Measurements from ENCODE around the gene RNF5. TPM values are rescaled to one million over a fixed set of nuclear protein-coding genes. Genes with fewer than 3 reads are reported as not detected.
A peak's percentile ranks its signal among the peaks of the same experiment; 100 is the strongest.

RNF5 gene
- total and polyA plus RNA-seq, 10 of the 15 experiments (the other 5 are each of a cell fraction or from before 2014, with no cell fraction given), result 31.4 to 114 (median 62.8) TPM

GRCh38 chr6:32183483-32184083 lies 5.4 kb downstream of the RNF5 start (continued):
- TF ChIP-seq ZNF24 (IDR thresholded peaks at IDR 0.05), result no peak
- no peak for TF ChIP-seq ZSCAN29 (IDR thresholded peaks at IDR 0.05)
- TF ChIP-seq RB1 (IDR thresholded peaks at IDR 0.05; ENCODE audit: borderline replicate concordance), result no peak
- TF ChIP-seq NRF1 (conservative IDR thresholded peaks at IDR 0.05; ENCODE audit: low read depth, low read length), result no peak
- TF ChIP-seq STAT1 (conservative IDR thresholded peaks at IDR 0.05), result no peak
- no peak for TF ChIP-seq ZNF622 (IDR thresholded peaks at IDR 0.05)
- no peak for TF ChIP-seq RELA (IDR thresholded peaks at IDR 0.05; ENCODE audit: borderline replicate concordance, partially characterized antibody)
- TF ChIP-seq SIX5 (IDR thresholded peaks at IDR 0.05; ENCODE audit: low read depth, low read length, severe bottlenecking), result no peak

GRCh38 chr6:32184084-32184640 lies 6.0 kb downstream of the RNF5 start, which contains the start of gene AGER:
AGER (minus strand) TSS chr6:32184253; CDS start chr6:32184222, 31 bp downstream.
- H3K36me3 ChIP-seq (ENCODE audit: control insufficient read depth in 2 of 2, insufficient read depth in 2 of 2, low read length in 1 of 2), result peaks cover 4 to 9% of the 10 kb centered on the region in 2 experiments; a peak in 3 of 4 replicates
- BruUV-seq (replicated peaks), result no TSS peak
- ChIA-PET SMC1A (ENCODE audit: uncharacterized antibody, unreplicated experiment) (no interaction called here), RAD21 (ENCODE audit: unreplicated experiment) (no interaction called here), CTCF (no interaction called here), POLR2A (interaction anchor here (1.2 kb wide), 1 partner anchor 12 kb away, joined by 5 read pairs; no protein-coding TSS in a partner anchor)
- FAIRE-seq (no peak), DNase-seq (ENCODE audit: low read depth, low spot score) (no peak), ATAC-seq (no peak)
- intact Hi-C loops (cut with micrococcal nuclease; ENCODE audit: unreplicated experiment) (no loop called here), in situ Hi-C loops (cut with MboI) (no loop called here)
- no peaks in the 10 kb centered on the region for H3K27me3 ChIP-seq (replicated peaks in 1 of 2; ENCODE audit: control insufficient read depth in 2 of 2, insufficient read depth in 2 of 2, low read length in 1 of 2)
- H3K4me1 ChIP-seq (ENCODE audit: control insufficient read depth, insufficient read depth, low read length), result peaks cover 23% of the 10 kb centered on the region
- H3K9me3 ChIP-seq (replicated peaks; ENCODE audit: control insufficient read depth, insufficient read depth, low read length), result no peaks in the 10 kb centered on the region
- H4K20me1 ChIP-seq (ENCODE audit: control insufficient read depth, insufficient read depth), result no peaks in the 10 kb centered on the region
- 87% methylated on average over 6 of the region's 6 CpGs for WGBS (ENCODE audit: insufficient coverage, insufficient replicate concordance, low lambda C conversion rate, missing lambda C conversion rate)
- no peak within 1 kb of the TSS for H3K9ac ChIP-seq (ENCODE audit: control insufficient read depth, insufficient read depth, low read length)
- no peak within 1 kb of the TSS for H2AFZ ChIP-seq (ENCODE audit: control insufficient read depth, low read depth, low read length)
- H3K79me2 ChIP-seq (ENCODE audit: control insufficient read depth, insufficient read depth, low read length), result peaks cover 22% of the 10 kb centered on the region
- no peak within 1 kb of the TSS for H3K4me3 ChIP-seq
- H3K4me2 ChIP-seq (ENCODE audit: control insufficient read depth, insufficient read depth), result no peak within 1 kb of the TSS
- H3K27ac ChIP-seq (ENCODE audit: control insufficient read depth, insufficient read depth), result no peak within 1 kb of the TSS
- no peak for TF ChIP-seq SIX5 (IDR thresholded peaks at IDR 0.05; ENCODE audit: low read depth, low read length, severe bottlenecking)
- 0 out of 2 replicates have a peak, but pooled peaks have one; percentile 40 for TF ChIP-seq PML (IDR thresholded peaks at IDR 0.05; ENCODE audit: low read length)
- TF ChIP-seq MTA3 (IDR thresholded peaks at IDR 0.05; ENCODE audit: borderline replicate concordance, low read length), result 0 out of 2 replicates have a peak, but pooled peaks have one; percentile 34
- TF ChIP-seq POLR2A (IDR thresholded peaks at IDR 0.05; ENCODE audit: low read depth, low read length), result peak; percentile 49; the same call in 1 of the 2 replicates

Measured in GM12878 (cell line).